Measurements from ENCODE around the gene PLEK.

The PLEK gene

DNA sequence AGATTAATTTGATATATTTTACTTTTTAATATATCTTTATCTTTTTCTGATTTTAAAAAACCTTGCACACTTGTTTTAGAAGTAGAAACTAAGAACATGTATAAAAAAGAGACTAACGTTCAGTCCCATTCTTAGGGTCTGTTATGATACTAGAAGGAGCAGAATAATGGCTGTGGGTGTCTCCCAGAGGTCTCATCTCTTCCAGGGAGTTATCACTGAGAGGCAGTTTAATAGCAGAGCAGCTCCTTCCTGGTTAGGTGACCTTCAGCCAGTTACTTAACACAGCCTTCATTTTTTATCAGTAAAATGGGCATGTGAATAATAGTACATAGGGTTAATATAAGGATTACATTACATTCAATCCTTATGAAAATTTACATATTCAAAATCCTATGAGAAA, 61.4 kb downstream of the PLEK start:
- TF ChIP-seq, protein P1, sequence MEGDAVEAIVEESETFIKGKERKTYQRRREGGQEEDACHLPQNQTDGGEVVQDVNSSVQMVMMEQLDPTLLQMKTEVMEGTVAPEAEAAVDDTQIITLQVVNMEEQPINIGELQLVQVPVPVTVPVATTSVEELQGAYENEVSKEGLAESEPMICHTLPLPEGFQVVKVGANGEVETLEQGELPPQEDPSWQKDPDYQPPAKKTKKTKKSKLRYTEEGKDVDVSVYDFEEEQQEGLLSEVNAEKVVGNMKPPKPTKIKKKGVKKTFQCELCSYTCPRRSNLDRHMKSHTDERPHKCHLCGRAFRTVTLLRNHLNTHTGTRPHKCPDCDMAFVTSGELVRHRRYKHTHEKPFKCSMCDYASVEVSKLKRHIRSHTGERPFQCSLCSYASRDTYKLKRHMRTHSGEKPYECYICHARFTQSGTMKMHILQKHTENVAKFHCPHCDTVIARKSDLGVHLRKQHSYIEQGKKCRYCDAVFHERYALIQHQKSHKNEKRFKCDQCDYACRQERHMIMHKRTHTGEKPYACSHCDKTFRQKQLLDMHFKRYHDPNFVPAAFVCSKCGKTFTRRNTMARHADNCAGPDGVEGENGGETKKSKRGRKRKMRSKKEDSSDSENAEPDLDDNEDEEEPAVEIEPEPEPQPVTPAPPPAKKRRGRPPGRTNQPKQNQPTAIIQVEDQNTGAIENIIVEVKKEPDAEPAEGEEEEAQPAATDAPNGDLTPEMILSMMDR (IDR thresholded peaks at IDR 0.05): no peak

DNA sequence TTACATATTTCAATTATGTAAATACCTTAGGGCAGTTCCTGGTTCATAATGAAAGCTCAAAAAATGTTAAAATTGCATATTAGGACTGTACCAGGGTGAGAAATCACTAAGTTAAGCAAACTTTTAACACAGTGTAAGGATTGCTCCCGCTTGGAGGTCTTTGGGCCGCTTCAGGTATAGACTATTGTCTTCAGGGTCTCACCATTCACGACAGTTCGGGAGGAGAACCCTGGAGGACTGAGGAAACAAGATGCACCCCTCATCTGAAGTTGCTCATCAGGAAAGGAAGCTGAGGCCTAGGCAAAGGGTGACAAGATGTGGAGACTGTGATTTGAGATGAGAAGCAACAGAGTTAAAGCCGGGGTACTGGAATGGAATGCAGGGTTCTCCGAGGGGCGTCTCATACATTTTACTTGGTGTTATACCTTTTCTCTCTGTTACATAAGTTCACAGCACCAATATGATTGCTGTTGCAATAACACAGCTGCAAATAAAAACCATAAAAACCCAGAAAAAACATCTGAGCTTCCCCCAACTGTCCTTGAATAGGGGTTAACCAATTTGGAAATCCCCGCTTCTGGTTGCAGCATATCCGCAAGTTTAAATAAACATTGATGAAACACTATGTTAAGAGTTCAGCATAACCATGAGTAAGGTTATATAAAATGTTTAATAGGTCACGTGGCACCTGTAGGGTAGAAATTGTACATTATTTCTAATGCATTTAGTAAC, 61.9 kb downstream of the PLEK start:
- TF ChIP-seq, protein P1 (IDR thresholded peaks at IDR 0.05): no peak

- TF ChIP-seq, protein P1 (IDR thresholded peaks at IDR 0.05): no peak
These were observed 63.0 kb downstream of the PLEK start for GRCh38 chr2:68428126-68428525.

DNA sequence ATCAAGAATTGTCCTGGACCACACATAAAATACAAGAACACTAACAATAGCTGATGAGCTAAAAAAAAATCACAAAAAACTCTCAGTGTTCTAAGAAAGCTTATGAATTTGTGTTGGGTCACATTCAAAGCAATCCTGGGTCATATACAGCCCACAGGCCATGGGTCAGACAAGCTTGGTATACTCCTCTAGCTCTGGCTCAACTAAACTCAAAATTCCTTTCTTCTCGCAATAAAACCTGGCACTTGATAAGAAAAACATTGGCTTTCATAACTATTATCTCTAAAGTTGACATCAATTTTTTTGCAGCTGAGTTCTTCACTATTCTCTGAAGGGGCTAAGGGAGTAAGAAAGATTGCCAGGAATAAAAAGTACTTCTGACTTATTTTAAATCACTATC, 63.7 kb downstream of the PLEK start:
- TF ChIP-seq, protein P1 (IDR thresholded peaks at IDR 0.05): no peak

DNA sequence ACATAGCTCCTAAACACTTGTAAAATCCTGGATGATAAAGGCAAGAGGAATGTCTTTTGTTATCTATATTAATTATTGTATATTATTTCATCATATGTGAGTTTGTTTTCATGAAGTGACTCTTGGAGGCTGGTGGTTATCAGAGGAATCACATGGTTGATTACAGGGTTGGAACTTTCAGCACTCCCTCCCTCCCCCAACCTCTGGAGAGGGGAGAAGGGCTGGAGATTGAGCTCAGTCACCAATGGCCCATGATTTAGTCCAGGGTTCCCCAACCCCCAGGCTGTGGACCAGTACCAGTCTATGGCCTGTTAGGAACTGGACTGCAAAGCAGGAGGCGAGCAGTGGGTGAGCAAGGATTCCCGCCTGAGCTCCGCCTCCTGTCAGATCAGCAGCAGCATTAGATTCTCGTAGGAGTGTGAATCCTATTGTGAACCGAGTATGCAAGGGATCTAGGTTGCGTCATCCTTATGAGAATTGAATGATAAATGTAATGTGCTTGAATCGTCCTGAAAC, 64.3 kb downstream of the PLEK start:
- TF ChIP-seq, protein P1 (IDR thresholded peaks at IDR 0.05): no peak

GRCh38 chr2:68431316-68431972, 66.4 kb downstream of the PLEK start:
- TF ChIP-seq, protein P1 (IDR thresholded peaks at IDR 0.05): no peak

- TF ChIP-seq, protein P1 (IDR thresholded peaks at IDR 0.05): no peak
These were observed 67.9 kb downstream of the PLEK start for GRCh38 chr2:68432696-68433658.

All from LNCAP (cell line).